Embryonic facial prominence (tissue), 1 donor: ENCODE data around the gene CERS3.

ENCODE experiments used
- DNase-seq: peaks from one replicate; pipeline ENCODE4 v3.0.0-alpha.2; 2016; ENCODE audit errors: extremely low spot score

The CERS3 gene

GRCh38 chr15:100529556-100529955 lies 806 bp upstream of the CERS3 start:
- DNase-seq: no peak

- DNase-seq: no peak
Observed at GRCh38 chr15:100526027-100526481, 2.7 kb downstream of the CERS3 start.

- no peak for DNase-seq
Observed at GRCh38 chr15:100525436-100525835, 3.3 kb downstream of the CERS3 start.

GRCh38 chr15:100524326-100524725 lies 4.4 kb downstream of the CERS3 start:
- DNase-seq: no peak

- no peak for DNase-seq
Observed at GRCh38 chr15:100521907-100522306, 6.8 kb downstream of the CERS3 start.

GRCh38 chr15:100520132-100520921 lies 8.4 kb downstream of the CERS3 start:
- DNase-seq: no peak

- DNase-seq: no peak
Observed at GRCh38 chr15:100517846-100518245, 10.9 kb downstream of the CERS3 start.

GRCh38 chr15:100516643-100517512 lies 11.9 kb downstream of the CERS3 start:
- no peak for DNase-seq

- no peak for DNase-seq
Observed at GRCh38 chr15:100515758-100516157, 13.0 kb downstream of the CERS3 start.

GRCh38 chr15:100508641-100509300 lies 20.0 kb downstream of the CERS3 start:
- DNase-seq: no peak

- DNase-seq: no peak
Observed at GRCh38 chr15:100502651-100503050, 26.1 kb downstream of the CERS3 start.

GRCh38 chr15:100501117-100501516 lies 27.6 kb downstream of the CERS3 start:
- no peak for DNase-seq

GRCh38 chr15:100500226-100500990 lies 28.3 kb downstream of the CERS3 start:
- DNase-seq: no peak

- no peak for DNase-seq
Observed at GRCh38 chr15:100495861-100496260, 32.9 kb downstream of the CERS3 start.

- no peak for DNase-seq
Observed at GRCh38 chr15:100493213-100493612, 35.5 kb downstream of the CERS3 start.

- no peak for DNase-seq
Observed at GRCh38 chr15:100484443-100484842, 44.3 kb downstream of the CERS3 start.

- DNase-seq: no peak
Observed at GRCh38 chr15:100483370-100483769, 45.4 kb downstream of the CERS3 start.

GRCh38 chr15:100476805-100477204 lies 51.9 kb downstream of the CERS3 start:
- no peak for DNase-seq

GRCh38 chr15:100472736-100473135 lies 56.0 kb downstream of the CERS3 start:
- DNase-seq: no peak

- DNase-seq: peak; percentile 61
Observed at GRCh38 chr15:100471933-100472332, 56.8 kb downstream of the CERS3 start.

- no peak for DNase-seq
Observed at GRCh38 chr15:100468285-100468684, 60.5 kb downstream of the CERS3 start.
